H1 (cell line): ENCODE measurements around the gene NADK. TPM values are rescaled to one million over a fixed set of nuclear protein-coding genes. Genes with fewer than 3 reads are reported as not detected.

ENCODE experiments used
- CTCF ChIA-PET: fragments of 300-600 bp; sonication (Branson Sonifier 250); formaldehyde crosslinking; loops from one replicate; lab custom pipeline; 2021; ENCODE audit not compliant: partially characterized antibody; lab: Charles Lee
- POLR2A ChIA-PET: fragments of 300-600 bp; sonication (Branson Sonifier 250); formaldehyde crosslinking; loops from one replicate; lab custom pipeline; 2021; ENCODE audit warnings: inconsistent platforms; ENCODE audit not compliant: partially characterized antibody; lab: Charles Lee
- DNase-seq, 2 experiments: peaks; one replicate each; pipeline versions ENCODE4 v3.0.0 to v3.0.0-alpha.2; 2010 to 2022; ENCODE audit warnings: low spot score in 2 of 2, low read depth in 1 of 2, mixed read lengths in 1 of 2
- FAIRE-seq: peaks from 2 replicates; lab custom pipeline; 2011; peaks lifted over from hg19 to GRCh38; lab: Jason Lieb, UNC
- H2AFZ ChIP-seq: 2 replicates; pipeline ENCODE4 v1.8.1; 2012; ENCODE audit warnings: low read length, inconsistent platforms
- H2AK5ac ChIP-seq: 2 replicates; pipeline ENCODE4 v1.6.1; 2013; ENCODE audit warnings: low read depth, low read length
- H2BK120ac ChIP-seq: replicated peaks from 2 replicates; pipeline ENCODE3; 2013; ENCODE audit warnings: low read depth, low read length, inconsistent platforms
- H2BK12ac ChIP-seq: 2 replicates; pipeline ENCODE4 v1.6.1; 2013; ENCODE audit warnings: low read depth, low read length
- H2BK15ac ChIP-seq: 2 replicates; pipeline ENCODE4 v1.6.1; 2013; ENCODE audit warnings: low read length
- H2BK20ac ChIP-seq: 2 replicates; pipeline ENCODE4 v1.6.1; 2013; ENCODE audit warnings: low read length
- H2BK5ac ChIP-seq: 2 replicates; pipeline ENCODE4 v1.6.1; 2013; ENCODE audit warnings: low read depth, low read length
- H3K14ac ChIP-seq: 2 replicates; pipeline ENCODE4 v1.6.1; 2013; ENCODE audit warnings: inconsistent platforms; ENCODE audit not compliant: insufficient read length
- H3K18ac ChIP-seq: 2 replicates; pipeline ENCODE4 v1.6.1; 2013; ENCODE audit warnings: low read length; ENCODE audit errors: extremely low read depth
- H3K23ac ChIP-seq: 2 replicates; pipeline ENCODE4 v1.6.1; 2013; ENCODE audit warnings: inconsistent platforms; ENCODE audit not compliant: insufficient read length
- H3K23me2 ChIP-seq: 2 replicates; pipeline ENCODE4 v1.6.1; 2013; ENCODE audit warnings: low read depth, low read length
- H3K27ac ChIP-seq: 2 replicates; pipeline ENCODE4 v1.6.1; 2011; ENCODE audit warnings: low read depth, low read length, inconsistent platforms
- H3K27me3 ChIP-seq, 4 experiments: replicated peaks in 1 of 4; 1 replicate in 1 of 4; 2 replicates in 3 of 4; pipeline versions ENCODE4 v1.6.1 to v1.8.1; 2011 to 2013; ENCODE audit warnings: low read length in 3 of 4, mild to moderate bottlenecking in 3 of 4, inconsistent platforms in 2 of 4, mixed read lengths in 2 of 4, moderate library complexity in 1 of 4; ENCODE audit not compliant: control insufficient read depth in 3 of 4, insufficient read depth in 3 of 4; ENCODE audit errors: extremely low read depth in 1 of 4
- H3K36me3 ChIP-seq, 4 experiments: 2 replicates each; pipeline versions ENCODE4 v1.6.1 to v1.8.1; 2011 to 2013; ENCODE audit warnings: mild to moderate bottlenecking in 4 of 4, low read length in 3 of 4, moderate library complexity in 2 of 4, control low read depth in 1 of 4, inconsistent platforms in 1 of 4; ENCODE audit not compliant: insufficient read depth in 4 of 4, control insufficient read depth in 2 of 4
- H3K4ac ChIP-seq: replicated peaks from 2 replicates; pipeline ENCODE3; 2013; ENCODE audit warnings: low read length, low read depth, mixed read lengths, inconsistent platforms; ENCODE audit not compliant: insufficient read length
- H3K4me1 ChIP-seq, 4 experiments: replicated peaks in 1 of 4; 1 replicate in 1 of 4; 2 replicates in 3 of 4; pipeline versions ENCODE4 v1.6.1 to v1.8.1; 2011 to 2013; ENCODE audit warnings: low read length in 3 of 4, inconsistent platforms in 2 of 4, mixed read lengths in 1 of 4; ENCODE audit not compliant: insufficient read depth in 4 of 4, control insufficient read depth in 3 of 4
- H3K4me2 ChIP-seq, 2 experiments: 2 replicates each; pipeline versions ENCODE4 v1.6.1 to v1.8.1; 2011 to 2013; ENCODE audit warnings: low read depth in 2 of 2, low read length in 2 of 2, control low read depth in 1 of 2, inconsistent platforms in 1 of 2, mild to moderate bottlenecking in 1 of 2; ENCODE audit not compliant: insufficient read depth in 1 of 2
- H3K4me3 ChIP-seq, 4 experiments: fragments of 200-600, 300-600 bp in 1 of 4; sonication (generic), shearing (Covaris generic), sonication (Bioruptor Twin) in 1 of 4; 2 replicates each; pipeline versions ENCODE4 v1.5.1 to v1.8.1; 2011 to 2016; ENCODE audit warnings: low read length in 4 of 4, low read depth in 3 of 4, control low read depth in 2 of 4, inconsistent platforms in 2 of 4, mild to moderate bottlenecking in 2 of 4, mixed read lengths in 1 of 4, moderate library complexity in 1 of 4; ENCODE audit not compliant: insufficient read depth in 2 of 4; ENCODE audit errors: extremely low read depth in 1 of 4
- H3K56ac ChIP-seq: replicated peaks from 2 replicates; pipeline ENCODE3; 2013; ENCODE audit warnings: low read depth, mild to moderate bottlenecking, mixed read lengths, low read length, inconsistent platforms; ENCODE audit not compliant: insufficient read length
- H3K79me1 ChIP-seq: 2 replicates; pipeline ENCODE4 v1.6.1; 2013; ENCODE audit warnings: low read depth, low read length, control low read depth
- H3K79me2 ChIP-seq, 2 experiments: 2 replicates each; pipeline versions ENCODE4 v1.6.1 to v1.8.1; 2012 to 2013; ENCODE audit warnings: low read length in 2 of 2, mild to moderate bottlenecking in 2 of 2, inconsistent platforms in 1 of 2; ENCODE audit not compliant: insufficient read depth in 2 of 2, control insufficient read depth in 1 of 2
- H3K9ac ChIP-seq, 4 experiments: replicated peaks in 1 of 4; 1 replicate in 1 of 4; 2 replicates in 3 of 4; pipeline versions ENCODE4 v1.6.1 to v1.8.1; 2011 to 2013; ENCODE audit warnings: low read depth in 3 of 4, low read length in 3 of 4, control low read depth in 2 of 4, mild to moderate bottlenecking in 2 of 4, moderate library complexity in 2 of 4, inconsistent platforms in 1 of 4; ENCODE audit errors: extremely low read depth in 1 of 4
- H3K9me3 ChIP-seq, 2 experiments: 2 replicates each; pipeline versions ENCODE4 v1.6.1 to v1.8.1; 2012 to 2013; ENCODE audit warnings: mild to moderate bottlenecking in 2 of 2, moderate library complexity in 2 of 2, control low read depth in 1 of 2, inconsistent platforms in 1 of 2, low read depth in 1 of 2, low read length in 1 of 2, mixed read lengths in 1 of 2; ENCODE audit not compliant: insufficient read depth in 2 of 2
- H4K20me1 ChIP-seq, 2 experiments: replicated peaks in 1 of 2; 2 replicates each; pipeline versions ENCODE3 to v1.8.1; 2011 to 2013; ENCODE audit warnings: inconsistent platforms in 2 of 2, low read length in 2 of 2, mild to moderate bottlenecking in 1 of 2; ENCODE audit not compliant: insufficient read depth in 2 of 2, control insufficient read depth in 1 of 2
- H4K5ac ChIP-seq: 2 replicates; pipeline ENCODE4 v1.6.1; 2013; ENCODE audit warnings: low read length, low read depth, mixed read lengths, inconsistent platforms; ENCODE audit not compliant: insufficient read length
- H4K8ac ChIP-seq: 2 replicates; pipeline ENCODE4 v1.8.0; 2013; ENCODE audit warnings: mild to moderate bottlenecking, moderate library complexity, low read length, inconsistent platforms; ENCODE audit not compliant: insufficient read depth; ENCODE audit errors: extremely low read depth
- H4K91ac ChIP-seq: replicated peaks from 2 replicates; pipeline ENCODE3; 2013; ENCODE audit warnings: low read length, mixed read lengths, inconsistent platforms; ENCODE audit not compliant: insufficient read length
- ASH2L ChIP-seq: fragments of 200-600, 300-600 bp; sonication (generic); IDR thresholded peaks from one replicate; pipeline ENCODE4 v1.7.1; 2017; ENCODE audit warnings: low read length
- ATF2 ChIP-seq: IDR thresholded peaks from 2 replicates; pipeline ENCODE4 v1.6.1; 2012; ENCODE audit warnings: low read length, inconsistent platforms
- CEBPB ChIP-seq: IDR thresholded peaks from 2 replicates; pipeline ENCODE4 v1.6.1; 2012; ENCODE audit warnings: low read depth, low read length
- FOSL1 ChIP-seq: IDR thresholded peaks from 2 replicates; pipeline ENCODE4 v1.6.1; 2011; ENCODE audit warnings: mild to moderate bottlenecking, low read depth, low read length, moderate library complexity; ENCODE audit not compliant: insufficient read depth
- GTF2F1 ChIP-seq: IDR thresholded peaks from 2 replicates; pipeline ENCODE4 v1.6.1; 2012; ENCODE audit warnings: low read depth, low read length, improper control_type of control experiment, borderline replicate concordance
- HDAC2 ChIP-seq, 2 experiments: fragments of 300-600 bp in 1 of 2; sonication (generic) in 1 of 2; IDR thresholded peaks; 2 replicates each; pipeline ENCODE4 v1.6.1; 2011 to 2012; ENCODE audit warnings: low read depth in 2 of 2, low read length in 2 of 2, mild to moderate bottlenecking in 2 of 2, moderate library complexity in 2 of 2, borderline replicate concordance in 1 of 2, inconsistent platforms in 1 of 2
- POLR2A ChIP-seq, 2 experiments: IDR thresholded peaks; 1 replicate in 1 of 2; 2 replicates in 1 of 2; pipeline ENCODE4 v1.6.1; 2011; ENCODE audit warnings: low read depth in 2 of 2, low read length in 2 of 2, mild to moderate bottlenecking in 2 of 2; ENCODE audit errors: control extremely low read depth in 1 of 2
- POLR2AphosphoS5 ChIP-seq: IDR thresholded peaks from 2 replicates; pipeline ENCODE4 v1.6.1; 2011; ENCODE audit warnings: low read depth, low read length
- RXRA ChIP-seq: IDR thresholded peaks from 2 replicates; pipeline ENCODE4 v1.6.1; 2011; ENCODE audit warnings: low read depth, mild to moderate bottlenecking, low read length, moderate library complexity; ENCODE audit not compliant: insufficient read depth
- SIX5 ChIP-seq: IDR thresholded peaks from 2 replicates; pipeline ENCODE4 v1.6.1; 2011; ENCODE audit warnings: mild to moderate bottlenecking, low read depth, low read length
- SP4 ChIP-seq: IDR thresholded peaks from 2 replicates; pipeline ENCODE4 v1.6.1; 2012; ENCODE audit warnings: low read length, inconsistent platforms
- SRF ChIP-seq: IDR thresholded peaks from 2 replicates; pipeline ENCODE4 v1.6.1; 2011; ENCODE audit warnings: mild to moderate bottlenecking, low read depth, low read length, moderate library complexity
- TEAD4 ChIP-seq: IDR thresholded peaks from 2 replicates; pipeline ENCODE4 v1.6.1; 2012; ENCODE audit warnings: low read depth, low read length, inconsistent platforms, mixed read lengths
- YY1 ChIP-seq: IDR thresholded peaks from 2 replicates; pipeline ENCODE4 v1.6.1; 2011; ENCODE audit warnings: low read depth, mild to moderate bottlenecking, low read length
- WGBS, 2 experiments: shearing (Covaris generic) in 1 of 2; methylation state at CpG; one replicate each; pipeline versions ENCODE4 v1.1.6 to v1.1.7; 2013 to 2015; ENCODE audit warnings: low lambda C conversion rate in 2 of 2, mixed read lengths in 2 of 2, inconsistent platforms in 1 of 2, low coverage in 1 of 2, missing lambda C conversion rate in 1 of 2; ENCODE audit not compliant: insufficient replicate concordance in 2 of 2, insufficient coverage in 1 of 2, insufficient read length in 1 of 2; ENCODE audit errors: extremely low coverage in 1 of 2, missing lambda C conversion rate in 1 of 2; 5-methylcytosine and 5-hydroxymethylcytosine counted together
- polyA plus RNA-seq, 7 experiments: library from polyadenylated mRNA; depleted of rRNA in 3 of 7; stranded (reverse) in 5 of 7; unstranded in 2 of 7; fragments of >200 nt in 5 of 7; fragments of 200-250 nt in 2 of 7; gene quantifications; 1 replicate in 5 of 7; 2 replicates in 1 of 7; 4 replicates in 1 of 7; pipeline versions ENCODE4 v1.2.1 to v1.2.3, GENCODE V29; 2011 to 2013; ENCODE audit warnings: missing spikeins in 2 of 7, mixed read lengths in 2 of 7
- total RNA-seq: library from RNA; stranded (reverse); fragmentation: NEBNext Ultra II Directional; extraction: Animal tissue kit (Norgen Biotek cat#: 25700); gene quantifications from 2 replicates; pipeline ENCODE4 v1.2.1, GENCODE V29; 2021

Gene NADK
- total and polyA plus RNA-seq, 2 of the 8 experiments (the other 6 are each of a cell fraction or from before 2014, with no cell fraction given), result 78.0 to 89.7 TPM

- DNase-seq, result no peak
- Histone ChIP-seq H3K27ac (no peak overlapping the region), H3K18ac (no peak overlapping the region), H2AFZ (no peak overlapping the region), H3K4me2 (no peak overlapping the region), H3K9ac (no peak overlapping the region), H3K79me2 (peaks cover 0 to 41% of the 10 kb centered on the region in 2 experiments; a peak in 2 of 4 replicates), H3K23me2 (no peaks in the 10 kb centered on the region), H4K5ac (no peak overlapping the region), H3K4me1 (no peaks in the 10 kb centered on the region), H2BK120ac (no peak overlapping the region), H3K4me3 (no peak overlapping the region), H3K23ac (no peak overlapping the region), H4K8ac (no peak overlapping the region), H2BK12ac (no peak overlapping the region), H4K91ac (no peak overlapping the region), H2BK15ac (no peak overlapping the region), H3K56ac (no peak overlapping the region), H3K14ac (no peak overlapping the region), H3K9me3 (no peaks in the 10 kb centered on the region), H3K36me3 (peaks cover 14 to 64% (median 32%) of the 10 kb centered on the region in 4 experiments; a peak in 7 of 8 replicates), H2BK5ac (no peak overlapping the region), H3K27me3 (no peaks in the 10 kb centered on the region), H3K79me1 (peaks cover 7% of the 10 kb centered on the region), H3K4ac (no peak overlapping the region), H4K20me1 (peaks cover 9 to 16% of the 10 kb centered on the region in 2 experiments), H2BK20ac (no peak overlapping the region), H2AK5ac (no peak overlapping the region)
- ChIA-PET CTCF (interaction anchor here (1.0 to 1.2 kb wide), 2 partner anchors 8 to 42 kb away, joined by 3 to 4 read pairs; no protein-coding TSS in a partner anchor), POLR2A (no interaction called here)
- no peak for FAIRE-seq
- WGBS, 2 experiments, result 96% methylated on average over 5 of the region's 5 CpGs; no CpG with 5 or more reads in 1 of the 2 experiments
- no peak for TF ChIP-seq ASH2L
- TF ChIP-seq ATF2, result no peak
- no peak for TF ChIP-seq SP4
- no peak for TF ChIP-seq POLR2AphosphoS5
- no peak for TF ChIP-seq POLR2A (IDR thresholded peaks at IDR 0.05; ENCODE audit: control extremely low read depth in 1 of 2, low read depth in 2 of 2, low read length in 2 of 2)
- TF ChIP-seq TEAD4, result no peak
- TF ChIP-seq FOSL1, result no peak
- TF ChIP-seq SIX5, result no peak
- no peak for TF ChIP-seq RXRA
- no peak for TF ChIP-seq HDAC2 (IDR thresholded peaks at IDR 0.05; ENCODE audit: borderline replicate concordance in 1 of 2, low read depth in 2 of 2, low read length in 2 of 2)
- no peak for TF ChIP-seq SRF
- no peak for TF ChIP-seq GTF2F1
- TF ChIP-seq CEBPB, result no peak
- no peak for TF ChIP-seq YY1
Observed at GRCh38 chr1:1799716-1800115, 21.4 kb upstream of the NADK start.
